Adipose tissue (tissue), 3 donors: ENCODE data around the gene VPS11. TPM values are rescaled to one million over a fixed set of nuclear protein-coding genes. Genes with fewer than 3 reads are reported as not detected.

Experiments used
- H3K27ac ChIP-seq: one replicate; pipeline ENCODE4 v1.5.1; 2013; ENCODE audit warnings: low read depth, low read length
- WGBS, 3 donors: extraction: QIAGEN DNeasy Blood & Tissue Kit; methylation state at CpG; one replicate each; pipeline ENCODE4 v1.1.7; 2013; 5-methylcytosine and 5-hydroxymethylcytosine counted together
- polyA plus RNA-seq, 3 donors: library from polyadenylated mRNA; stranded (reverse); fragments of 200-250 nt; gene quantifications; one replicate each; pipeline ENCODE4 v1.2.3, GENCODE V29; 2013
- donor health status: healthy with polysubstance abuse.
- donor health status: Bipolar disorder and iron deficiency.
- donor health status: healthy.

The VPS11 gene
- polyA plus RNA-seq, 3 donors: 20.5 to 35.2 (median 30.7) TPM

GRCh38 chr11:119111361-119111925 lies 43.8 kb downstream of the VPS11 start:
- 91 to 98% (median 95%) methylated on average over 11 of the region's 11 CpGs for WGBS, 3 donors
- no peak overlapping the region for H3K27ac ChIP-seq

- no peak overlapping the region for H3K27ac ChIP-seq
- WGBS, 3 donors: 86 to 93% (median 90%) methylated on average over 12 of the region's 12 CpGs
Observed at GRCh38 chr11:119112314-119113020, 44.8 kb downstream of the VPS11 start.

GRCh38 chr11:119113716-119114115 lies 46.1 kb downstream of the VPS11 start:
- 91 to 94% (median 94%) methylated on average over 9 of the region's 9 CpGs for WGBS, 3 donors
- H3K27ac ChIP-seq: no peak overlapping the region

GRCh38 chr11:119114351-119114750 lies 46.7 kb downstream of the VPS11 start:
- no peak overlapping the region for H3K27ac ChIP-seq
- WGBS, 3 donors: 78 to 95% (median 83%) methylated on average over 5 of the region's 5 CpGs

- WGBS, 3 donors: 49 to 73% (median 50%) methylated on average over 24 of the region's 24 CpGs
- no peak overlapping the region for H3K27ac ChIP-seq
Observed at GRCh38 chr11:119115484-119116234, 48.0 kb downstream of the VPS11 start.

GRCh38 chr11:119116235-119116594 lies 48.6 kb downstream of the VPS11 start:
- 89 to 94% (median 93%) methylated on average over 10 of the region's 10 CpGs for WGBS, 3 donors

GRCh38 chr11:119116601-119117000 lies 49.0 kb downstream of the VPS11 start:
- whole genome bisulfite sequencing, 3 donors: 74 to 84% (median 83%) methylated on average over 5 of the region's 5 CpGs
- H3K27ac ChIP-seq: no peak overlapping the region

More at GRCh38 chr11:119116235-119116594, 48.6 kb downstream of the VPS11 start:
- no peak overlapping the region for H3K27ac ChIP-seq

GRCh38 chr11:119117004-119117706 lies 49.5 kb downstream of the VPS11 start:
- no peak overlapping the region for H3K27ac ChIP-seq
- 89 to 94% (median 89%) methylated on average over 3 of the region's 3 CpGs for WGBS, 3 donors

GRCh38 chr11:119118227-119118626 lies 50.6 kb downstream of the VPS11 start:
- H3K27ac ChIP-seq: no peak overlapping the region
- WGBS, 3 donors: 93 to 97% (median 95%) methylated on average over 5 of the region's 5 CpGs

- H3K27ac ChIP-seq: no peak overlapping the region
- WGBS, 3 donors: 89 to 93% (median 92%) methylated on average over 1 of the region's 1 CpG
Observed at GRCh38 chr11:119118946-119119345, 51.3 kb downstream of the VPS11 start.

GRCh38 chr11:119120639-119121007 lies 53.0 kb downstream of the VPS11 start:
- 14 to 28% (median 26%) methylated on average over 5 of the region's 5 CpGs for WGBS, 3 donors
- no peak overlapping the region for H3K27ac ChIP-seq

GRCh38 chr11:119121008-119121810 lies 53.6 kb downstream of the VPS11 start, which contains the start of gene HINFP:
HINFP (plus strand) TSS chr11:119121580; CDS start chr11:119126945, 5,365 bp downstream.
- peak within 1 kb of the TSS; percentile 13 for H3K27ac ChIP-seq
- 0 to 1% (median 1%) methylated on average over 54 of the region's 54 CpGs for WGBS, 3 donors

GRCh38 chr11:119121811-119122124 lies 54.1 kb downstream of the VPS11 start:
- 0 to 1% (median 0%) methylated on average over 20 of the region's 20 CpGs for WGBS, 3 donors
- H3K27ac ChIP-seq: peak overlapping the region; percentile 13

- 65 to 94% (median 86%) methylated on average over 6 of the region's 6 CpGs for WGBS, 3 donors
- no peak overlapping the region for H3K27ac ChIP-seq
Observed at GRCh38 chr11:119125821-119126220, 58.2 kb downstream of the VPS11 start.

- 35 to 63% (median 57%) methylated on average over 5 of the region's 5 CpGs for WGBS, 3 donors
- H3K27ac ChIP-seq: no peak overlapping the region
Observed at GRCh38 chr11:119126675-119127268, 59.2 kb downstream of the VPS11 start.

GRCh38 chr11:119130662-119131061 lies 63.0 kb downstream of the VPS11 start:
- WGBS, 3 donors: 56 to 73% (median 60%) methylated on average over 3 of the region's 3 CpGs

More at GRCh38 chr11:119130662-119131061, 63.0 kb downstream of the VPS11 start:
- no peak overlapping the region for H3K27ac ChIP-seq
